Upper lobe of right lung (tissue), 1 donor: ENCODE measurements around the gene SECTM1. TPM values are rescaled to one million over a fixed set of nuclear protein-coding genes. Genes with fewer than 3 reads are reported as not detected.

ENCODE experiments used
- ATAC-seq: fragments of 200-7000 bp; cut with Tn5 transposase; one replicate; pipeline ENCODE4 v1.9.1; 2020; ENCODE audit warnings: mild to moderate bottlenecking, moderate library complexity
- DNase-seq: peaks from one replicate; pipeline ENCODE4 v3.0.0-alpha.2; 2020
- H3K27ac ChIP-seq: fragments of 200-600 bp; one replicate; pipeline ENCODE4 v1.8.0; 2022
- H3K27me3 ChIP-seq: fragments of 200-600 bp; one replicate; pipeline ENCODE4 v1.8.0; 2022; ENCODE audit warnings: mild to moderate bottlenecking
- H3K36me3 ChIP-seq: fragments of 200-600 bp; one replicate; pipeline ENCODE4 v1.8.0; 2022
- H3K4me1 ChIP-seq: fragments of 200-600 bp; one replicate; pipeline ENCODE4 v1.8.0; 2022
- H3K4me3 ChIP-seq: fragments of 200-600 bp; one replicate; pipeline ENCODE4 v1.8.0; 2022; ENCODE audit warnings: mild to moderate bottlenecking
- H3K9me3 ChIP-seq: fragments of 200-600 bp; one replicate; pipeline ENCODE4 v1.8.0; 2022
- intact Hi-C: fragments of 100-400 bp; cut with DNase I; formaldehyde crosslinking; loops from one replicate; pipeline ENCODE4 v1.11.0; 2022
- total RNA-seq: library from RNA; stranded (reverse); fragmentation: NEBNext Ultra II Directional; extraction: Animal tissue kit (Norgen Biotek cat#: 25700); gene quantifications from one replicate; pipeline ENCODE4 v1.2.1, GENCODE V29; 2021
- TF ChIP-seq, protein P1 (sequence below): fragments of 200-600 bp; IDR thresholded peaks from one replicate; pipeline ENCODE4 v1.8.0; 2022; ENCODE audit warnings: antibody characterized with exemption
- donor health status: DM: no; HTN: yes; CAD: no; lungs with severe emphysema.

SECTM1 gene
- total RNA-seq, 1 donor from 2014 or later, result 26.4 TPM

DNA sequence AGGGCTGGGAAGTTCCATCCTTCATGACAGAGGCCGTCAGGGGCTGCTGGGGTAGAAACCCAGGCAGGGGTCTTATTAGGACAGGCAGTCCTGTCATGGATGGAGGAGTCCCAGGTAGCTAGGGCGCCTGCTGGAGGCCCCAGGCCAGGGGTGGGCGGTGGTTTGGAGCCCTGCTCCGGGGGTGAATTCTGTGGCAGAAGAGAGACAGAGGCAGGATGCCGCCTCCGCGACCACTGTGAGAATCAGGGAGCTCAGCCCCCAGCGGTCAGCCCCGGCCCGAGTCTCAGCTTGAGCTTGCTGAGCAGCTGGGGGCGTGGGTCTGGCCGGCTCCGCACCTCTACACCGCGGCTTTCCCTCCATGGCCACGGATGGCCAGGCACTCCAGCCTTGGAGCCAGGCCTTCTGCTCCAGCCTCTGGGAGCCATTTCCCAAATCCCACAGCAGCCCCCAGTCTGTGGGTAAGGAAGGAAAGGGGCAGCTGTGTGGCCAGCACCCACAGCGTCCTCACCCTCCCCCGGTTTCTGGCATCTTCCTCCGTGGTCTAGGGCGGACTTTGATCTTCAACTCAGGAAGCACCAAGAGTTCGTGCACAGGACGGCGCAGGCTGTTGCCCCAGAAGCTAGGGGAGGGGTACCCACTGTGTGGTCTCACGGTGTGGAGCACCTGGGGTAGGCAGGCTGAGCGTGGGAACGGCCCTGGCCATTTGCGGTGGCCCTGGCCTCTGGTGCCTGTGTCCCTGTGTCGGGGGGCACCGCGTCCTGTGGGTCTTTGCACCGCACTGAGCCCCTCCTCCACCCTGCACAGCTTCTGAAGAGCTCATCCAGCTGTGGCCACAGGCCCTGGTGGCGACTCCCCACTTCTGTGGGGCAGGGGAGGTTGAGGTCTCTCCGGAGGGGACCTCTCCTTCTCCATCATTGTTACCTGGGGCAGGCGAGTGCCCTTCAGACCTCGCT, 30.3 kb downstream of the SECTM1 start:
- intact Hi-C loops, result no loop called here
- TF ChIP-seq, protein P1, sequence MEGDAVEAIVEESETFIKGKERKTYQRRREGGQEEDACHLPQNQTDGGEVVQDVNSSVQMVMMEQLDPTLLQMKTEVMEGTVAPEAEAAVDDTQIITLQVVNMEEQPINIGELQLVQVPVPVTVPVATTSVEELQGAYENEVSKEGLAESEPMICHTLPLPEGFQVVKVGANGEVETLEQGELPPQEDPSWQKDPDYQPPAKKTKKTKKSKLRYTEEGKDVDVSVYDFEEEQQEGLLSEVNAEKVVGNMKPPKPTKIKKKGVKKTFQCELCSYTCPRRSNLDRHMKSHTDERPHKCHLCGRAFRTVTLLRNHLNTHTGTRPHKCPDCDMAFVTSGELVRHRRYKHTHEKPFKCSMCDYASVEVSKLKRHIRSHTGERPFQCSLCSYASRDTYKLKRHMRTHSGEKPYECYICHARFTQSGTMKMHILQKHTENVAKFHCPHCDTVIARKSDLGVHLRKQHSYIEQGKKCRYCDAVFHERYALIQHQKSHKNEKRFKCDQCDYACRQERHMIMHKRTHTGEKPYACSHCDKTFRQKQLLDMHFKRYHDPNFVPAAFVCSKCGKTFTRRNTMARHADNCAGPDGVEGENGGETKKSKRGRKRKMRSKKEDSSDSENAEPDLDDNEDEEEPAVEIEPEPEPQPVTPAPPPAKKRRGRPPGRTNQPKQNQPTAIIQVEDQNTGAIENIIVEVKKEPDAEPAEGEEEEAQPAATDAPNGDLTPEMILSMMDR, result no peak
- no peaks in the 10 kb centered on the region for H3K9me3 ChIP-seq
- ATAC-seq (no peak), DNase-seq (peak; percentile 64)
- H3K4me3 ChIP-seq, result no peak overlapping the region
- H3K36me3 ChIP-seq, result no peaks in the 10 kb centered on the region
- peaks cover 14% of the 10 kb centered on the region for H3K4me1 ChIP-seq
- no peak overlapping the region for H3K27ac ChIP-seq
- H3K27me3 ChIP-seq, result no peaks in the 10 kb centered on the region

DNA sequence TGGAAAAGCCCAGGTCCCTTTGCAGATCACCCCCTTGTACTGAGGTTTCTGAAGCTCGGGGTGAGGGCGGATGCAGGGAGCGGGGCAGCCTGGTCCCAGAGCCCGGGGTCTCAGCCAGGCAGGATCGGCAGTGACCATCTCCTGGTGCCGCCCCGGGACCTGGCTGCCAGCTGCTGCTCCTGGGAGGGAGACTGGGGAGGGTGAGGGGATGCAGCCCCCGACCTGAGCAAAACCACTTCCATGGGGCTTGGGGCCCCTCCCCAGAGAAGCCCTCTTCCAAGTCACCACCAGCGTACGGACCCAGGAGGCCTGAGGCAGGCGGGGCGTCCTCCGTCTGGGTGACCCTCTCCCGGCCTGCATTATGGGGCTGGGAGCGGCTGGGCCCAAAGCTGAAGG, 31.0 kb downstream of the SECTM1 start:
- H3K27ac ChIP-seq, result no peak overlapping the region
- DNase-seq (peak; percentile 60), ATAC-seq (no peak)

DNA sequence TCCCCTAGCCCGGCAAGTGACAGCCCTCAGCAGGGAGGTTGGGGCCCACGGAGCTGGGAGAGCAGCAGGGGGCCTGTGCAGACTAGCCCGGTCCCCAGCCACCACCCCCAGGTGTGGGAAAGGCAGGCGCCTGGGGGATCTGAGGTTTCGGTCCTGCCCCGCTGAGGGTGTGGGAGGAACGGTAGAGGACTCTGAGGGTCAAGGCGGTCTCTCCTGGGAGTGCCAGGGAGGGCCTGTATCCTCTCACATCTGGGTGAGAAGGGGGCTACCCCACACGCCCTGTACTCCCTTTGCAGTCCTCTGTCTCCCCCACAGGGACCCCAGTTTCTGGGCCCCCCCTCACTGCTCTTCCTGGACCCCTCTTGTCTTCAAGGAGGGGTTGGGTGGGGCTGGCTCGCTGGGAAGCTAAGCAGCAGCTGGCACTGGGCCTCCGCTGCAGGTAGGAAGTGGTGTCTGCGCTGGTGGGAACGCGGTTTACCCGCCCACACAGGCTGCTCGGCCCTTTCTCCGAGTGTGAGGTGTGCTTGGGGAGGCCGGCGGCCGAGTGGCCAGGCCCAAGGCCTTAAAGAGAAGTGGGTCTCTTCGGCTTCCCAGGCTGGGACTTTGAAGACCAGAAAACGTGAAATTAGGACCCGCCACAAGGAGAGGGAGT, 31.5 kb downstream of the SECTM1 start:
- H3K36me3 ChIP-seq, result no peaks in the 10 kb centered on the region
- H3K27ac ChIP-seq, result no peak overlapping the region
- intact Hi-C loops, result no loop called here
- no peak overlapping the region for H3K4me3 ChIP-seq
- H3K27me3 ChIP-seq, result no peaks in the 10 kb centered on the region
- no peak for ATAC-seq
- TF ChIP-seq, protein P1, result no peak
- no peaks in the 10 kb centered on the region for H3K9me3 ChIP-seq
- DNase-seq, result peak; percentile 67
- H3K4me1 ChIP-seq, result peaks cover 21% of the 10 kb centered on the region

More for the DNA sequence above, 31.0 kb downstream of the SECTM1 start:
- H3K9me3 ChIP-seq, result no peaks in the 10 kb centered on the region
- H3K27me3 ChIP-seq, result no peaks in the 10 kb centered on the region
- peaks cover 16% of the 10 kb centered on the region for H3K4me1 ChIP-seq
- TF ChIP-seq, protein P1, result no peak
- H3K36me3 ChIP-seq, result no peaks in the 10 kb centered on the region
- H3K4me3 ChIP-seq, result no peak overlapping the region
- intact Hi-C loops, result no loop called here

DNA sequence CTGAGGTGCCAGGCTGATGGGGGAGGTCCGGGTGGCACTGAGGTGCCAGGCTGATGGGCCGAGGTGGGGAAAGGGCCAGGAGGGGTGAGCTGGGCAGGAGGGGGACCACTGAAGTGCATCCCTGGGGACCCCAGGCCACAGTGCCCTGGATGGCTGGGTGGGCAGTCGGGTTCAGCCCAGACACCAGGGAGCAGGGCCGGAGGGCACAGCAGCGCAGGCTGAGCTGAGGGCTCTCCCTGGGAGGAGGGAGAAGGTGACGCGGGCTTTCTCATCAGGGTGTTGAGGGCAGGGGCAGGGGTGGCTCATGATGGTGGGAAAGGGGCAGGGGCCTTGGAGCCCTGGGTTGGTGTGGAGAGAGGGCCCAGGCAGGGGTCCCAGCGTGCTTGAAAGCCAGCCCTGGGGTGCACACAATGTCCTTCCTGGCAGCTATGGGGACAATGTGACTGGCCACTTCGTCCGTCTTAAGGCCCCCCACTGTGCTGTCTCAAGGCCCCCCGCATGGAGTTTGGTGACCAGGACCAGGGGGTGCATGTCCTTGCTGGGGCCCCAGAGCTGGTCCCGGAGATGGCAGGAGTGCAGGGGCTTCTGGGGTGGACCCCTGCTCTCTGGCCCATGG, 32.2 kb downstream of the SECTM1 start:
- intact Hi-C loops, result no loop called here
- Histone ChIP-seq H3K4me1 (peaks cover 27% of the 10 kb centered on the region), H3K4me3 (no peak overlapping the region), H3K9me3 (no peaks in the 10 kb centered on the region), H3K36me3 (no peaks in the 10 kb centered on the region), H3K27me3 (no peaks in the 10 kb centered on the region), H3K27ac (no peak overlapping the region)
- TF ChIP-seq, protein P1, result no peak
- ATAC-seq (no peak), DNase-seq (no peak)

DNA sequence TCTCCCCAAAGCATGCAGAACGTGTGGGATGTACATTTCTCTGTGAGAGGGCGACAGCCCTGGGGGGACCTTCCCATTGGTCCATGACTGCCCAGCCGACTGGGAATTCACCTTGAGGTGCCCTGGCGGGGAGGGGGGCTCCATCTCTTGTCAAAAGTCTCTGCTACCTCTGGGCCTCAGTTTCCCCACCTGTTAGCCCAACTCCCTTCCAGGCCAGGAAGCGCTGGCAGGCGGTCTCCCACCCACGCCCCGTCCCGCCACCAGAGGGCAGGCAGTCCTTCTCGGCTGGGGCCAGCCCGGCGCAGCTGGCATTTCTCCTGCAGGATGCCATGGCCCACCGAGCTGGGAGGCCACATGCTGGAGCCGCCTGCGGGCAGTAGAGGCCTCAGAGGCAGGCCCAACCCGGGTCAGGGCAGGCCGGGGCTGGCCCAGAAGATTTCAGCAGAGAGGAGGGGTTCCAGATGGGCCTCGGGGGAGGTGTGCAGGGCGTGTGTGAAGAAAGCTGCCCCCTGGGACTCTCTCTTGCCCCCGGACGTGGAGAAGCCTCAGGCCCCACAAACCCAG, 32.8 kb downstream of the SECTM1 start:
- no peak overlapping the region for H3K27ac ChIP-seq
- ATAC-seq (peak; percentile 32), DNase-seq (peak; percentile 85)
- no peaks in the 10 kb centered on the region for H3K9me3 ChIP-seq
- H3K4me1 ChIP-seq, result peaks cover 29% of the 10 kb centered on the region
- intact Hi-C loops, result no loop called here
- H3K4me3 ChIP-seq, result no peak overlapping the region
- H3K27me3 ChIP-seq, result no peaks in the 10 kb centered on the region
- TF ChIP-seq, protein P1, result peak; percentile 76
- no peaks in the 10 kb centered on the region for H3K36me3 ChIP-seq
